Central memory CD8-positive, alpha-beta T cell (primary cell): ENCODE measurements around the gene NKX2-1.
"Not testable (repeated sequence)": the region's sequence is repeated elsewhere in the genome, so short reads cannot be mapped to it uniquely, and the experiment has no call there.

Experiments
- ATAC-seq: fragments of 150-1000 bp; cut with Tn5 transposase; replicated peaks from 2 replicates; pipeline ENCODE4 v1.10.0; 2022; ENCODE audit warnings: mild to moderate bottlenecking, moderate FRiP score, moderate number of reproducible peaks; ENCODE audit not compliant: poor library complexity, severe bottlenecking; ENCODE audit errors: extremely low read depth
- DNase-seq, 2 donors: peaks; one replicate each; pipeline ENCODE4 v3.0.0; 2021; ENCODE audit warnings: low spot score in 2 of 2
- H3K27ac Mint-ChIP-seq: one replicate; pipeline ENCODE4 v1.8.0; 2022; ENCODE audit warnings: low read depth, mild to moderate bottlenecking, moderate library complexity, mixed read lengths
- H3K27me3 Mint-ChIP-seq: one replicate; pipeline ENCODE4 v1.8.0; 2022; ENCODE audit warnings: mixed read lengths
- H3K36me3 Mint-ChIP-seq: one replicate; pipeline ENCODE4 v1.8.0; 2022; ENCODE audit warnings: mild to moderate bottlenecking, moderate library complexity, mixed read lengths; ENCODE audit not compliant: insufficient read depth
- H3K4me1 Mint-ChIP-seq: one replicate; pipeline ENCODE4 v1.8.0; 2022; ENCODE audit warnings: mixed read lengths
- H3K4me3 Mint-ChIP-seq: one replicate; pipeline ENCODE4 v1.8.0; 2022; ENCODE audit warnings: mild to moderate bottlenecking, moderate library complexity, mixed read lengths
- H3K9me3 Mint-ChIP-seq: one replicate; pipeline ENCODE4 v1.8.0; 2022; ENCODE audit warnings: mixed read lengths

Gene NKX2-1

GRCh38 chr14:36479344-36479743, 40.7 kb downstream of the NKX2-1 start:
- ATAC-seq (no peak), DNase-seq (no peak)
- Mint-ChIP-seq H3K9me3 (no peaks in the 10 kb centered on the region), H3K27ac (no peak overlapping the region), H3K4me3 (no peak overlapping the region), H3K4me1 (no peaks in the 10 kb centered on the region), H3K27me3 (peaks cover 9% of the 10 kb centered on the region), H3K36me3 (no peaks in the 10 kb centered on the region)

GRCh38 chr14:36478782-36479181, 41.2 kb downstream of the NKX2-1 start:
- no peaks in the 10 kb centered on the region for H3K36me3 Mint-ChIP-seq
- H3K27ac Mint-ChIP-seq: no peak overlapping the region
- H3K4me1 Mint-ChIP-seq: no peaks in the 10 kb centered on the region
- H3K9me3 Mint-ChIP-seq: no peaks in the 10 kb centered on the region
- no peak for ATAC-seq
- H3K27me3 Mint-ChIP-seq: peaks cover 9% of the 10 kb centered on the region
- H3K4me3 Mint-ChIP-seq: no peak overlapping the region
- DNase-seq: no peak

- peaks cover 9% of the 10 kb centered on the region for H3K27me3 Mint-ChIP-seq
- H3K36me3 Mint-ChIP-seq: no peaks in the 10 kb centered on the region
- DNase-seq: no peak
- H3K27ac Mint-ChIP-seq: no peak overlapping the region
- peak overlapping the region; percentile 6 for H3K4me3 Mint-ChIP-seq
- no peak for ATAC-seq
- H3K4me1 Mint-ChIP-seq: no peaks in the 10 kb centered on the region
- peaks cover 2% of the 10 kb centered on the region for H3K9me3 Mint-ChIP-seq
These were observed 42.8 kb downstream of the NKX2-1 start for GRCh38 chr14:36477266-36477665.

- not testable (repeated sequence) for H3K9me3 Mint-ChIP-seq, H3K36me3 Mint-ChIP-seq, H3K27ac Mint-ChIP-seq, DNase-seq, H3K27me3 Mint-ChIP-seq, ATAC-seq, H3K4me1 Mint-ChIP-seq, H3K4me3 Mint-ChIP-seq
These were observed 44.0 kb downstream of the NKX2-1 start for GRCh38 chr14:36476061-36476460.

GRCh38 chr14:36474593-36474992, 45.4 kb downstream of the NKX2-1 start:
- Mint-ChIP-seq H3K27ac (no peak overlapping the region), H3K27me3 (no peaks in the 10 kb centered on the region), H3K4me3 (no peak overlapping the region), H3K9me3 (peaks cover 5% of the 10 kb centered on the region), H3K4me1 (no peaks in the 10 kb centered on the region), H3K36me3 (no peaks in the 10 kb centered on the region)
- DNase-seq (no peak), ATAC-seq (no peak)

- Mint-ChIP-seq H3K4me3 (no peak overlapping the region), H3K4me1 (no peaks in the 10 kb centered on the region), H3K27me3 (no peaks in the 10 kb centered on the region), H3K36me3 (no peaks in the 10 kb centered on the region), H3K27ac (no peak overlapping the region), H3K9me3 (peaks cover 5% of the 10 kb centered on the region)
- ATAC-seq: no peak
- DNase-seq: no peak
These were observed 48.6 kb downstream of the NKX2-1 start for GRCh38 chr14:36471431-36471830.

- Mint-ChIP-seq H3K9me3 (peaks cover 3% of the 10 kb centered on the region), H3K4me3 (no peak overlapping the region), H3K27me3 (no peaks in the 10 kb centered on the region), H3K27ac (no peak overlapping the region), H3K36me3 (no peaks in the 10 kb centered on the region), H3K4me1 (no peaks in the 10 kb centered on the region)
- no peak for DNase-seq
- no peak for ATAC-seq
These were observed 52.7 kb downstream of the NKX2-1 start for GRCh38 chr14:36467332-36467731.
